Measurements from ENCODE around the gene AMN.

Gene AMN

DNA sequence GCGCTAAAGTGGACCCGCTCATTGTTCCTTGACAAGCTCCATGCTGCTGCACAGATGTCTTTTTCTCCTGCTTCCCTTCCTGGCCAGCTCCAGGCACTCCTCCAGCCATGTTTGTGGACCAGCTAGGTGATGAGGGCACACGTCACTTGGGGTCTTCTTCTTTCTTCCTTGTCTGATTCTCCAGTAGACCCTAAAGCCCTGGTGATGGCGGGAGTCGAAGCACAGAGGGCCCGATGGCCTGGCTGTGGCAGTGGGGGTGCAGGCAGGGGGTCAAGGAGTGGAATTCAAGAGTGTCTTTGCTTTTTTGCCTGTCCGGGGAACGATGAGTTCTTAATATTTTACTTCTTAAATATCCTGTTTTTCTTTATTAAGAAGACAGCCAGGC, 23.0 kb upstream of the AMN start:
- DNase-seq, result no peak

DNA sequence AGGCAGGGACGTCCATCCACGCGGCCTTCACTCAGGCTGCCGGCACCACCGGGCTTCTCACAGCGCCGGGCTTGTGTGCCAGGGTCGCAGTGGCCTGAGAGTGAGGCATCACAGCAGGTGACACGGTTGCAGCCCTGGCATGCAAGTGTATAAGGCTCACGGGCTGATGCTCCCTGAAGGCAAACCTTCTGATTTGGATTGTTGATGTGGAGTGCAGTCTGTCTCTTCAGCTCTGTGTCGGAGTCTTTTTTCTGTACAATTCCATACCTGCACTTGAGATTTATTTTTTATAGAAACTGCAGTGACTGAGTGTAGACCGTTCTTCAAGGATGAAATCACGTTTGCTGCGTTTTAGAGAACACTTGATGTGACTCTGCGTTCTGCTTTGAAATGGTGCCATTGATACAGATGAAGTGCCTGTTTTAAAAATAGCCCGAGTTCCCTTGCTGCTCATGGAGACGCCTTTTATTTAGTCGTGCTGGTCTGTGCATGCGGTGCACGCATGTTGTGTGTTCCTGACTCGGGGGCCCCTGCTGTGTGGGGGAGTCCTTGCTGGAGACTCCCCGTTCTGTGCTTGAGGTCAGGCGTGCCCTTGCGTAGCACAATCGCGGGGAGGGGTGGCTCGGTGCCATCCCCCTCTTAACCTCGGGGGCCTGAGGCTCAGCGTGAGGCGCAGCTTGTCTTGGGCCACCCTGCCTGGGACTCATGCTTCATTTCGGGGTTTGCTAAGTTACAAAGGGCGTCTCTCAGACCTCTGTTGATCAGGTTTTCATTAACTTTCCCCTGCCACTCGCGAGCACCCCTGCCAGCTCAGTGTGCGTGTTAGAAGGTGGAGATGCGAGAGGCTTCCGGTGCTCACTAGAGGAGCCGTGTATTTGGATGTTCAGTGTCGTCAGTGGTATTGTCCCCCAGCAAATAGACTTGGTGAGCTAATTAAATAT, 21.6 kb upstream of the AMN start:
- DNase-seq, result no peak

DNA sequence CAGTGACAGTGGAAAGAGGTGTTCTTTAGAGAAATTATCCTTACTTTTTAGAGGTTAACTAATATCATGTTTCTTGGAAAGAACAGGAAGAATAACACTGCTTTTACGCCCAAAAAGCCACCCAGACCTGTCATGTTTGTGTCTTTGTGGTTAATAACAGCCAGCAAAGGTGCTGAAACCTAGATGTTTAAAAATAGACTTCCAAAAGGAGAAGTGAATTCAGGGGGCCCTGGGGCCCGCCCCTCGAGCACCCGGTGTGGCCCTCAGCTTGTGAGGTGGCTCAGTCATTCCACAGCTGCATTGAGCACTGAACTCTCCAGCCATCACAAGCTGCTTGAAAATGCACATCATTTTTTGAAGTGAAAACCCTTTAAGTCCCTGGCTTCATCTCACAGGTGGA, 20.8 kb upstream of the AMN start:
- no peak for DNase-seq

DNA sequence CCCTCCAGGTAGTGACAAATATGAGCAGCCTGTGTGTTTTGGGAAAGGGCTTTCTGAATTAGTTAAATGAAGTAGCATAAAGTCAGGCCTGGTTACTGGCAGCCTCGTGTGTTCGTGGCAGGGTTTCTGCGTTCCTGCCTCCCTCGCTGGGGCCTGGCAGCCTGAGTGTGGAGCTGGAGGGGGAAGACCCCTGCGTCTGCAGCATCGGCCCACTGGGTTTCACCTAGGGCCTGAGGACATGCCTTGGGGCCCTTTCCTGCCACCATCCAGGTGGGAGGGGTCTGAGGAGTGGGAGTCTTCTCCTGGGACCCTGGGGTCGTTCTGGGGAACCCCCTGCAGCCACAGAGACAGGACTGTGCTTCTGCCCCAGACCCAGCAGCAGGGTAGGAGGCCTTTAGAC, 20.4 kb upstream of the AMN start:
- no peak for DNase-seq

DNA sequence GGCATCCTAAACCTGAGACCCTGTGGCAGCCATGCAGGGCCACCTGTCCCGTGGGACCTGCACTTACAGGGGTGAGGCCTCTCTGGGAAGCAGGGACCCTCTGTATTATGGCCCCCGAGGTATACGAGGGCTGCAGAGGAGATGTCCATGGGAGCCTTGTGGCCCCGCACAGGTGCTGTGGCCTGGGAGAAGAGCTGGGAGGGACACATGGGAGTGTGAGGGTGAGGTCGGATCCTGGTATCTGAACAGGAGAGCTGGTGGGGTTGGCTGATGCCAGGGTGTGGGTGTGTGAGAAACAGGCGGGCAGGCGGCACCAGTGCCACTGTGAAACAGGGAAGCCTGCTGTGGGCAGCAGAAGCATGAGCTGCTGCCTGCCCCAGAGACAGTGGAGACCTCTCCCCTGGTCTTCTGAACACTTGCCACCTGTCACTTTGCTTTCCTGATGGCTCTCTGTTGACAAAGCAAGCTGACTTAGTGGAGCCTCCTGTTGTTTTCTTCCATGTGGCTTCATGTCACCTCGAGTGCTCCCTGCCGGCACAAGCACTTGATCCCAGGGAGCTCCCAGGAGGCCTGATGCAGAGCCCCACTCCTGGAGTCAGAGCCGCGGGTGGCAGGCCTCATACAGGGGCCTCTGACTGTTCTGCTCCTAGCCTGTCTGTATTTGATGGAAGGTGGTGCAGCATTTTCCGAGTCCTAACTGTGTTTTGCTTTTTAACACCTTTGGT, 19.8 kb upstream of the AMN start:
- no peak for DNase-seq

DNA sequence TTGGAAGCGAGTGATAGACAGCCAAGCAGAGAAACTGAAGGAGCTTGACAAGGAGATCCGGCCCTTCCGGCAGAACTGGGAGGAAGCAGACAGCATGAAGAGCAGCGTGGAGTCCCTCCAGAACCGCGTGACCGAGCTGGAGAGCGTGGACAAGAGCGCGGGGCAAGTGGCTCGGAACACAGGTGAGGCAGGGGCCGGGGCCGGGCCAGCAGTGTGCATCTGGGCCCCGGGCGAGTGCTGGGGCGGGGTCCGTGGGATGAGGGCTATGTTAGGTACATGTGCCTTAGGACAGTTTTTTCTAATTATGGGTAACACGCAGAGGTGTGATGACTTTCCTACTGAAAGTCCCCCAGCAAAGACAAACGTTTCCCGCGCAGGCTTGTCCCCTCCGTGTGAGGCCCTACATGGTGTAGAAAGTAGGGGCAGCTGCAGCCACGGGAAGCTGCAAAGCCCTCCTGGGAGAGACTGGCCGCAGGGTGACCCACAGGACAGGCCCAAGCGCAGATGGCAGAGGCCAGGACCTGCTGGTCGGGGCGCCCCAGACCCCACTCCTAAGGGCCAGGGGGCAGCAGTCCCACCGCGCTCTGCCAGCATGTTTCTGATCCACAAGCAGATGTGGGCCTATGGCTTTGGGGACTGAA, 19.1 kb upstream of the AMN start:
- DNase-seq, result no peak

DNA sequence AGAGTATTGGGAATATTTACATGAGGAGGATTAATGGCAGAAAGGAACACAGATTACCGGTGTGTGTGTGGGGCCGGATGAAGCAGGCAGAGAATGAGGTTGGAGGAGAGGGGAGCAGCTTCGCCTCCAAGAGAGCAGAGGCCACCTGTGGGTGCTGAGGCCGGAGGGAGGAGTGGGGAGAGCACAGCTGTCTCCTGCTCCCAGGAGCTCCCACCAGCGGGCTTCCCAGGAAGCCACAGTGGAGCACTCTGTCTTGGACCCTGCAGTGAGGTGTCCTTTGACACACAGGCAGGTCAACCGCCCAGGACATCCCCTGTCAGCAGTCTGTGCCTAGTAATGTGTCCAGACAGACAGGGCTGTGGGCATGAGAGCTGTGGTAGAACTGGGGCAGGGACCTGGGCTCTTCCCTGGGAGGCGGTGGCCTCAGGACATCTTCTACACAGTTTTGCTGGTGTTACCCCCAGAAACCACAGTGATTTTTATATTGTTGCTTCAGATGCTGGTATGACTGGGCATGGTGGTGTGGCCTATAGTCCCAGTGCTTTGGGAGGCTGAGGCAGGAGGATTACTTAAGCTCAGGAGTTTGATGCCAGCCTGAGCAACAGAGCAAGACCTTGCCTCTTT, 18.5 kb upstream of the AMN start:
- DNase-seq, result no peak

DNA sequence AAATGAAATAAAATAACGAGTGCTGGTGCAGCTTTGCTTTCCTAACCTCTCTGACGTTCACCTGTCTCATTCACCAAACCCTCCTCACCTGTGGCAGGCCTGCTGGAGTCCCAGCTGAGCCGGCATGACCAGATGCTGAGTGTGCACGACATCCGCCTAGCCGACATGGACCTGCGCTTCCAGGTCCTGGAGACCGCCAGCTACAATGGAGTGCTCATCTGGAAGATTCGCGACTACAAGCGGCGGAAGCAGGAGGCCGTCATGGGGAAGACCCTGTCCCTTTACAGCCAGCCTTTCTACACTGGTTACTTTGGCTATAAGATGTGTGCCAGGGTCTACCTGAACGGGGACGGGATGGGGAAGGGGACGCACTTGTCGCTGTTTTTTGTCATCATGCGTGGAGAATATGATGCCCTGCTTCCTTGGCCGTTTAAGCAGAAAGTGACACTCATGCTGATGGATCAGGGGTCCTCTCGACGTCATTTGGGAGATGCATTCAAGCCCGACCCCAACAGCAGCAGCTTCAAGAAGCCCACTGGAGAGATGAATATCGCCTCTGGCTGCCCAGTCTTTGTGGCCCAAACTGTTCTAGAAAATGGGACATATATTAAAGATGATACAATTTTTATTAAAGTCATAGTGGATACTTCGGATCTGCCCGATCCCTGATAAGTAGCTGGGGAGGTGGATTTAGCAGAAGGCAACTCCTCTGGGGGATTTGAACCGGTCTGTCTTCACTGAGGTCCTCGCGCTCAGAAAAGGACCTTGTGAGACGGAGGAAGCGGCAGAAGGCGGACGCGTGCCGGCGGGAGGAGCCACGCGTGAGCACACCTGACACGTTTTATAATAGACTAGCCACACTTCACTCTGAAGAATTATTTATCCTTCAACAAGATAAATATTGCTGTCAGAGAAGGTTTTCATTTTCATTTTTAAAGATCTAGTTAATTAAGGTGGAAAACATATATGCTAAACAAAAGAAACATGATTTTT, 17.1 kb upstream of the AMN start:
- no peak for DNase-seq

DNA sequence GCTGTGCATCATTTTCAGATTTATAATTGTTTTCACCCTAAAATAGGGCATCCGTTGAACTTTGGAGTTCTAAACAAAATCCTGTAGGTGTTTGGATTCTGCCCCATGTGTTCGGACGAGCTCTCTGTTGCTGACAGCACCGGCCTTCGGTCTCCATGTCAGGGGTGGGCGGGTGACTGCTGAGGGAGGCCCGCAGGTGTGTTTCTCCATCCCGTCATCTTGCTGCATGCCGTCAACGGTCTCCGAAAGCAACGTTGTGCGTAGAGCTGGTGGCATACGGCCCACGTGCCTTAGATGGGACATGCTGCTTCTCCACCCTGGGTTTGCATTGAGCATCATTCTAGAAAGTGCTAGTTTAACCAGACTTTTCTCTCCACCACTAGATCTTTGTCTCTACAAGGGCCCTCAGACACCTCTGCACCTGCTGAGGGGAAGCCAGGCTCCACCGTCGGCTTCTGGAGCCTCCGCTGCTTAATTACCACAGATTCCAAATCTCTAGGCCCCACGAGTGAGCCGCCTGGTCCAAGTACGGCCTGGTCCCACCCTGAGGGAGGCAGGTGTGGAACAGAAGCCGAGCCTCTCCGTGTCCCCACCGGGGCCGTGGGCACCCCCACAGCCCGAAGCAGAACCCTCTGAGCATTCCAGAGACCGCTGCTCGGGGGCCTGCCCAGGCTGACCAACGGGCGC, 15.7 kb upstream of the AMN start:
- DNase-seq, result no peak

DNA sequence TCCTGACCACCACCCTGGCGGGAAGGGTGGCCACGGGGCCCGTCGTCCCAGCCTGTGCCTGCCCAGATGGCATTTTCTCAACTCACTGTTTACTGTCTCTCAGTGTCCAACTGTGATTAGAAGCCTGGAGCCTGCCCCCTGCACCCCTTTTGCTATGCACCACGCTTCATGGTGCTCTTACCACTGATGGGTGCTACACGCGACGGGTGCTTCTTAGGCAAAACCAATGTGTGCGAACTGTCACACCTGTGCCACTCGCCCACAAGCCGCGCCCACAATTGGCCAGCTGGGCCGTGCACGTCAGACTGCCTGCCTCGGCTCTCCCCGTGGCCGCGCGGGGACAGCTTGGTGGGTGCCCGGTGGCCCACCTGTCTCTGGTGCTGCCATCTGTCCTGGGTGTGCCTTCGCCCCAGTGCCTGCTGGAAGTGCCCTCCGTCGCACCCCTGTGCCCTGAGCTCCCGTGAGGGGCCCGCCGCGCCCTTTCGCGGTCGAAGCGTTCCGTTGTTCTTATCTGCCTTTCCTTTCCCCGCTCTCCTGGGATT, 15.1 kb upstream of the AMN start:
- DNase-seq, result no peak

DNA sequence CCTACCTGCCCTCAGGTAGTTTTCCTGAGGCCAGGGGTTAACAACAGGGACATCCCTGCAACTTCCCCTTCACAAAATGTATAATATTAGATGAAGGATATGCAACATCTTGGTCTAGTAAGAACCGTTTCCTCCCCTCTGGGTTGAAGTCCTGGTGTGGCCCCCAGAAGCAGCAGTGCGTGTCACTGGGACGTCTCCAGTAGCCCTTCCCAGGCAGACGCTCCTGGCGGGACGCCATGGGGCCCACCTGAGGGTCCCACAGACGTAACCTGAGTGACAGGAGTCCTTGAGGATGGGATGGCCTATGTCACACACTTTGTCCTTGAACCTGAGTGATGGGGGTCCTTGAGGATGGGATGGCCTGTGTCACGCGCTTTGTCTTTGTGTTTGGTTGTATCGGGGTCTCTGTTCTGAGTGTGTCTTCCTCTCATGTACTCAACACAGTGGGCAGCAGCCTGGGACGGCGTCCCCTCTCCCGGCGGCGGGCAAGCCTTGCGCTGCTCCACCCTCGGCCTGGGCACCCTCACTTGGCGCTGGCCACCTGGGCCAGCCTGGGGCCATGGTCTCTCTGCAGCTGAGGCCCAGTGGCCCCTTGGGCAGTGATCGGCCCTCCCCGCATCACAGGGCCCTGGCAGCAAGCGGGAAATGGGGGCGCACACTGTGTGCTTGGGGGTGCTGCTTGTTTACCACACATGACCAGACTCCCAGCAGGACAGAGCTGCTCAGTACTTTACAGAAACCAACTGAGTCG, 14.3 kb upstream of the AMN start:
- DNase-seq, result no peak

DNA sequence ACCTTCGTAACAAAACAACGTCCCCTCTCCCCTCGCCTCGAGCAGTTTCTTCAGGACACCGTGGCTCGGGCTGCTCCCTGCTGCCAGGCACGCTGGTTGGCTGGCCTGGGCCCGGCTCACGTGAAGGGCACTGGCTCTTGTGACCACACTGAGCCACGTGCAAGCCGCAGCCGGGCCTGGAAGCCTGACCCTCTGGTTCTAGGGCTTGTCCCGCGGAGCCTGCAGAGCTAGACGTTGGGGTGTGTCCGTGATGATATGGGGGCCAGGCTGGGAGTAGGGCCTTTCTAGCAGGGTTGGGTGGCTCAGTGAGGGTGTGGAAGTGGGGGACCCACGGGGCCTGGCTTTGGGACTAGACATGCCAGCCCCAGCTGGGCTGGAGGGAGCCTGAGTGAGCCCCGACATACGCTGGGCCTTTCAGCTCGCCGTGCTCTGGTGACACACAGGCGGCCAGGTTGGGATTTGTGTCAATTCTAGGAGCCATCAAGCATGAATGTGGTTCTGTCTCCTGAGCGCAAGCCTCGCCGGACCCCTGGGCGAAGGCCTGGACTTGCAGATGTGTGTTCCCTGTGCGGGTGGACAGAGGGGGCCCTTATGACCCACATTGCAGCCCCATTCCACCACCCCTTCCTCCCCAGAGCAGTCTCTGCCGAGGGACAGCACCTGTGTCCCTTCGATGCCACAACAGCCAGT, 13.6 kb upstream of the AMN start:
- no peak for DNase-seq

DNA sequence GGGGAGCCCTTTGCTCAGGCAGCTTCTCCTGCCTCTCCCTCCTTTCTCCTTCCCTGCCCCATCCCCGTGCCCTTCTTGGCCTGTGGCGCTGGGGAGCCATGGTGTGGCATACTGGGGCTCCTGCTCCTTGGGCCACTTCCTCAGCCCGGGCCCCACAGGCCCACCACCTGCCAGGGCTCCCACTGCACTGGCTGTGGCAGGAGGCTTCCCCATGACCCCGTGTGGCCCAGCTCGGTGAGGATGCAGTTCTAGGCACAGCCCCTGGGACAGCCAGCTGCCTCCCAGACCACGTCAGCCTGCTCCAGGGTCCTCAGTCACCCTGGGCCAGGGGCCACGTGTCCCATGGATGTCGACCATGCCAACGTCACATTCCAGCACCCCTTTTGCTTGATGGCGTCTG, 13.0 kb upstream of the AMN start:
- DNase-seq, result no peak

DNA sequence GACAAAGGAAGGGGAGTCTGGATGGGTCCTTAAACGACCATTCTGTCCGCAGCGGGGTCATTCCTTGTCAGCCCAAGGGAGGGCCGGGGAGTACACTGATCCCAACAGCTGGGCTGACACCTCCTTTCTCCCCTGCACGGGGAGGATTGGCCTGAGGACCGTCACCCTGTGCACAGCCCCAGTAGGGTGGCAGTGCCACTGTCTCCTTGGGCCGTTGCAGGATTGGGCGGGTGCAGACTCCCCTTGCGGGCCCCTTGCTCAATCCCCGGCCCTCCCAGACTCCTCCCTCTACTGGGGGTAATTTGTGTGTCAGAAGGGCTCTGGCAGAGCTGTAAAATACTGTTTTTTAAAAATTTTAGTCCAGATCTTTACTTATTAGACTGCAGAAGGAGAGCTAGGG, 12.6 kb upstream of the AMN start:
- DNase-seq, result no peak

DNA sequence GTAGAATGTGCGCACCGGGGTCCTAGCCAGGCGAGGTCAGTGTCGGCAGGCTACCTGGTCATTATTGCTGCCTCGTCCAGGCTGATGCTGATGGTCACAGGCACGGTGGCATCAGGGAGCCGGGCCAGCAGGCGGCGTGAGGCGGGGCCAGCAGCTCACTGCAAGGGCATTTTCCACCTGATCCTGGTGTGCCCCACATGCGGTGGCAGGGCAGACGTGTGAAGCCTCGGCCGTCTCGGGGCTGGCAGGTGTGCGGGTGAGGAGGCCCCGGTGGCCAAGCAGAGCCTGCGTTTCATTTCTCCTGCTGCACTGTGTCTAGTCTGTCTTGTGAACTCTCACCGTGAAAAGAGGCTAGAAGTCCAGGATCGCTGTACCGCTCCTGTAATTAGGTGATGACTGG, 12.0 kb upstream of the AMN start:
- DNase-seq, result no peak

DNA sequence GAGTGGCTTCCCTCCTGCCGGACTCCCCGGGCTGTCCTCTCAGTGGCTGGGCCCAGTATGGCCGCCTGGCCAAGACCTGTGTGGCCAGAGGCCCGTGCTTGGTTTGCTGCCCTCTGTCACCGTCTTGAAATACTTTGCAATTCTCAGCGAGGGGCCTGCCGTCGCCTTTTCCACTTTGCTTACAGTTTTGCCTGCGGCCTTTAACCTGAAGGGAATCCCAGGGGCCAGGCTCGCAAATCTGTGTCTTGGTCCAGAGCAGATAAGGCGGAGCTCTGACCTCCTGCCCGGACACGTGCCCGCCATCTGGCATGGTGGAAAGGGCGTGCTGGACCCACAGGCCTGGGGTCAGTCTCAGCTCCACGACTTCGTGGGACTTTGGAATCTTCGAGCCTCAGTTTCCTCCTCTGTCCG, 10.9 kb upstream of the AMN start:
- DNase-seq, result no peak

DNA sequence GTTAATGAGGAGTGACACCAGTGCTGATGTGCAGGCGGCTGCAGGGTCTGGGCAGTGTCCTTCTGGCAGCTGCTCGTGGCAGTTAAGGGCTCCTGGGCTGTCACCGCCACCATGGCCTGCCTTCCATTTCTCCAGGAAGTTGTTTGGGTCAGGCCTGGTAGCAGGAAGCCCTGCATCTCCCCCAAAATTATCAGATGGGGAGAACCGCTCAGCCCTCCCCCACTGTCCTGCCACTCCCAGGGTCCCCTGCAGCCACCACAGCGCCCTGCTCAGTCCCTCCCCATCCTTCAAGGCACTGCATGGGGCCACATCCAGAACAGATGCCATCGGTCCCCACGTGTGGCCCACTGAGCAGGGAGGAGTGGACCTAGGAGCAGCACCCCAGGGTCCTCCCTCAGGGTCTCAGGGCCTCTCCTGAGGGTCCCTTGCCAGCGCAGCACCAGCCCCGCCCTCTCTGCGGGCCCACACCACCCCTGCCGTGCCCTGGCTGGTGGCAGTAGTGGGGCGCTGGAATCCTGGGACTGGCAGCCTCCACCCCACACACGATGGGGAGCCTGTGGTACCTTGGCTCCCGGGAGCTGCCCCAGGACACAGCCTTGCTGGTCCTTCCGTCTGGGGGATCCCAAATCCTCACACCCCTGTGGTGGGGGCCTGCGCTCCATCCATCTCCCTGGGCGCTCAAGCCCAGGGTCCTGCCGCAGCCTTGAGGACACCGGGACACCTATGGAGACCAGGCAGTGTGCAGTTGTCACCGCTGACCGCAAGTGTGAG, 10.3 kb upstream of the AMN start:
- no peak for DNase-seq

DNA sequence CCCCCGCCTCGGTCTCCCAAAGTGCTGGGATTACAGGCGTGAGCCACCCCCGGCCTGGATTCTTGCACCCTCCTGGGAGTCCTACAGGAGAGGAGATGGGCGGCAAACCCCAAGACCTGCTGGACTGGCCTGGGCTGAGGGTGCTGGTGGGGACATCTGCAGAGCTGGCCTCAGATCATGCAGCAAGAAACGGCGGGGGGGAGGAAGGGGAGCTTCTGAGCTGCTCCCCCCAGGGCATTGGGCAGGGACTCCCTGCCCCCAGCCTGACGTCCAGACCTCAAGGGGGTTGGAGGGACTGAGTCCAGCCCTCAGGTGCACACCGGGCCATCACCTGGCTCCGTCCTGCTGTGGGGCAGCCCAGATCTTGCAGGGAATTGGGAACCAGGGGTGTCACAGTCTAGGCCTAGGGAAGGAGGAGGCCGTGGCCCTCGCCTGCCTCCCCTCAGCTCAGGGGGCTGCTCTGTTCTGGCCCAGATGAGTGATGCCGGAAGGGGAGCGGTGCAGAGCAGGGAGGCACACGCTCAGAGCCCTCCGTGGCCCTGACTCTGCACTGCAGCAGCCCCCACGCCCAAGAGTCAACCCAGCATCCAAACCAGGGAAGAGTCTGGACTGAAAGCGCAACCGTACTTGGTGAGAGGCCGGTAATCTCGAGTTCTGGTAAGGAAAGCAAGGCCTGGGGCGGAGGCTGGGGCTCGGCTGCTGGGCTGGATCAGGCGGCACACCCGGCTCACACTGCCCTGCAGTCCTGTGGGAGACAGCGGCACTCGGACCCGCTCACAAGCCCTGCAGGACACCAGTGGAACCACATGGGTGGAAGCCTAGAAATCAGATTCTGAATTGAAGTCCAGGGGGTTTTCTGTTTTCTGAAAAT, 8.9 kb upstream of the AMN start:
- DNase-seq, result no peak
